HepG2 (cell line): ENCODE data around the gene TULP4. TPM values are rescaled to one million over a fixed set of nuclear protein-coding genes. Genes with fewer than 3 reads are reported as not detected.

Source experiments
- ATAC-seq: fragments of 200-7000 bp; cut with Tn5 transposase; 3 replicates; pipeline ENCODE4 v1.9.1; 2020; ENCODE audit warnings: mild to moderate bottlenecking, moderate library complexity
- BruUV-seq: library from RNA; stranded (reverse); fragments of 400-500 nt; replicated peaks from 2 replicates; lab custom pipeline; 2021; lab: Mats Ljungman, UMichigan
- CTCF ChIA-PET: fragments of 300-600 bp; formaldehyde crosslinking; extraction: SDS; loops from one replicate; lab custom pipeline; 2021; ENCODE audit warnings: low total read pairs, inconsistent platforms, low intra/inter-chr PET ratio; lab: Yijun Ruan, JAX
- POLR2A ChIA-PET: fragments of 350-600 bp; sonication (Branson Sonifier 250); formaldehyde crosslinking; loops from one replicate; lab custom pipeline; 2020; ENCODE audit warnings: antibody characterized with exemption, inconsistent platforms; lab: Yijun Ruan, JAX
- DNase-seq: peaks from one replicate; pipeline ENCODE4 v3.0.0-alpha.2; 2015; ENCODE audit warnings: low spot score
- FAIRE-seq: peaks from 3 replicates; lab custom pipeline; 2011; peaks lifted over from hg19 to GRCh38; lab: Jason Lieb, UNC
- H2AFZ ChIP-seq: one replicate; pipeline ENCODE4 v1.6.1; 2011; ENCODE audit warnings: low read length, inconsistent platforms
- H3K27ac ChIP-seq: fragments of 300-600 bp; 3 replicates; pipeline ENCODE4 v1.8.0; 2011; ENCODE audit warnings: mixed run types, mild to moderate bottlenecking, mixed read lengths, low read length, inconsistent platforms; ENCODE audit not compliant: insufficient read depth; ENCODE audit errors: extremely low read length
- H3K27me3 ChIP-seq, 2 experiments: fragments of 200-600 bp in 1 of 2; 2 replicates in 1 of 2; 3 replicates in 1 of 2; pipeline versions ENCODE4 v1.6.0 to v1.8.0; 2011; ENCODE audit warnings: low read length in 2 of 2, mild to moderate bottlenecking in 2 of 2, moderate library complexity in 2 of 2, inconsistent platforms in 1 of 2; ENCODE audit not compliant: insufficient read depth in 2 of 2, control insufficient read depth in 1 of 2
- H3K36me3 ChIP-seq, 2 experiments: fragments of 200-600 bp in 1 of 2; replicated peaks in 1 of 2; 2 replicates in 1 of 2; 3 replicates in 1 of 2; pipeline versions ENCODE4 v1.5.1 to v1.8.0; 2011; ENCODE audit warnings: low read length in 2 of 2, inconsistent platforms in 1 of 2; ENCODE audit not compliant: insufficient read depth in 2 of 2, control insufficient read depth in 1 of 2
- H3K4me1 ChIP-seq: 2 replicates; pipeline ENCODE4 v1.5.1; 2012; ENCODE audit warnings: low read length, inconsistent platforms; ENCODE audit not compliant: insufficient read depth
- H3K4me2 ChIP-seq: 2 replicates; pipeline ENCODE4 v1.6.0; 2011; ENCODE audit warnings: low read depth, low read length, inconsistent platforms
- H3K4me3 ChIP-seq, 3 experiments: fragments of 200-600 bp in 1 of 3; sonication (generic), shearing (Covaris generic) in 1 of 3; replicated peaks in 1 of 3; 2 replicates each; pipeline ENCODE4 v1.5.1; 2011 to 2016; ENCODE audit warnings: low read length in 3 of 3, inconsistent platforms in 2 of 3, low read depth in 2 of 3, mild to moderate bottlenecking in 2 of 3, control low read depth in 1 of 3, mixed read lengths in 1 of 3; ENCODE audit not compliant: insufficient read depth in 1 of 3
- H3K79me2 ChIP-seq: one replicate; pipeline ENCODE4 v1.6.1; 2011; ENCODE audit warnings: low read length, inconsistent platforms; ENCODE audit not compliant: insufficient read depth
- H3K9ac ChIP-seq: 2 replicates; pipeline ENCODE4 v1.6.0; 2011; ENCODE audit warnings: mild to moderate bottlenecking, low read depth, low read length, inconsistent platforms; ENCODE audit not compliant: insufficient read depth
- H3K9me3 ChIP-seq: 2 replicates; pipeline ENCODE4 v1.5.1; 2012; ENCODE audit warnings: mild to moderate bottlenecking, low read length
- H4K20me1 ChIP-seq: 2 replicates; pipeline ENCODE4 v1.6.0; 2011; ENCODE audit warnings: inconsistent platforms, mild to moderate bottlenecking, low read length, moderate library complexity; ENCODE audit not compliant: insufficient read depth
- ATF1 ChIP-seq: IDR thresholded peaks from 2 replicates; pipeline ENCODE4 v1.6.1; 2016; ENCODE audit warnings: mild to moderate bottlenecking, control low read depth
- EED ChIP-seq: sonication (generic); formaldehyde crosslinking; IDR thresholded peaks from 2 replicates; pipeline ENCODE4 v1.5.0; 2020; ENCODE audit warnings: mild to moderate bottlenecking, missing genetic modification reagents
- GZF1 ChIP-seq: sonication (generic); formaldehyde crosslinking; IDR thresholded peaks from 2 replicates; pipeline ENCODE4 v1.5.1; 2020; ENCODE audit warnings: mild to moderate bottlenecking, missing genetic modification reagents
- MTF2 ChIP-seq: sonication (generic); formaldehyde crosslinking; IDR thresholded peaks from 2 replicates; pipeline ENCODE4 v1.5.0; 2020; ENCODE audit warnings: missing genetic modification reagents, borderline replicate concordance
- MYNN ChIP-seq: sonication (generic); formaldehyde crosslinking; IDR thresholded peaks from 2 replicates; pipeline ENCODE4 v1.4.0; 2020; ENCODE audit warnings: mild to moderate bottlenecking, low read depth, missing genetic modification reagents
- POGZ ChIP-seq: sonication (generic); formaldehyde crosslinking; IDR thresholded peaks from 2 replicates; pipeline ENCODE4 v1.4.0; 2020; ENCODE audit warnings: mild to moderate bottlenecking, missing genetic modification reagents
- RARA ChIP-seq: IDR thresholded peaks from 2 replicates; pipeline ENCODE4 v1.6.1; 2016; ENCODE audit warnings: missing genetic modification reagents, missing compliant biosample characterization
- RXRB ChIP-seq: IDR thresholded peaks from 2 replicates; pipeline ENCODE4 v1.6.1; 2016; ENCODE audit warnings: borderline replicate concordance, missing genetic modification reagents, missing compliant biosample characterization
- SMARCE1 ChIP-seq: fragments of 450-650 bp; IDR thresholded peaks from 2 replicates; pipeline ENCODE4 v1.6.1; 2017; ENCODE audit warnings: borderline replicate concordance
- SNAPC2 ChIP-seq: sonication (generic); formaldehyde crosslinking; IDR thresholded peaks from 2 replicates; pipeline ENCODE4 v1.8.1; 2022; ENCODE audit warnings: mild to moderate bottlenecking, missing genetic modification reagents
- WGBS: methylation state at CpG from one replicate; pipeline ENCODE4 v1.1.6; 2017; ENCODE audit warnings: low lambda C conversion rate; 5-methylcytosine and 5-hydroxymethylcytosine counted together
- in situ Hi-C: cut with HindIII; loops from 2 replicates; pipeline ENCODE4 v1.10.0; 2017; ENCODE audit warnings: low pct_unique_long_range_greater_than_20kb; ENCODE audit not compliant: extremely low pct_ligation_motif_present
- intact Hi-C: fragments of 100-400 bp; cut with micrococcal nuclease; formaldehyde crosslinking; loops from one replicate; pipeline ENCODE4 v1.10.0; 2022; ENCODE audit not compliant: unreplicated experiment
- polyA plus RNA-seq, 8 experiments: library from polyadenylated mRNA; depleted of rRNA in 3 of 8; stranded (reverse) in 7 of 8; unstranded in 1 of 8; fragments of >200 nt; fragmentation: Illumina TruSeq in 4 of 8; extraction: Trizol in 4 of 8; gene quantifications; 2 replicates each; pipeline versions ENCODE4 v1.2.1 to v1.2.3, GENCODE V29; 2011 to 2016; ENCODE audit warnings: low read depth in 4 of 8, missing spikeins in 1 of 8, mixed read lengths in 1 of 8; ENCODE audit not compliant: insufficient read depth in 1 of 8
- total RNA-seq, 5 experiments: library from RNA; depleted of rRNA; stranded (reverse); fragments of >200 nt; fragmentation: Illumina TruSeq; extraction: Trizol; gene quantifications; 2 replicates each; pipeline ENCODE4 v1.2.3, GENCODE V29; 2016; ENCODE audit warnings: low read depth in 1 of 5
- TF ChIP-seq, protein P1 (sequence below): sonication (generic); formaldehyde crosslinking; IDR thresholded peaks from 2 replicates; pipeline ENCODE4 v1.5.1; 2020; ENCODE audit warnings: mild to moderate bottlenecking, missing genetic modification reagents
- TF ChIP-seq, protein P2 (sequence below): fragments of 450-650 bp; IDR thresholded peaks from 2 replicates; pipeline ENCODE4 v1.6.1; 2017
- TF ChIP-seq, protein P3 (sequence below): sonication (generic); formaldehyde crosslinking; conservative IDR thresholded peaks from 2 replicates; pipeline ENCODE4 v1.4.0; 2020; ENCODE audit warnings: missing genetic modification reagents

Gene TULP4
- total and polyA plus RNA-seq, 2 of the 13 experiments (the other 11 are each of a cell fraction or from before 2014, with no cell fraction given): 21.1 to 122 TPM

DNA sequence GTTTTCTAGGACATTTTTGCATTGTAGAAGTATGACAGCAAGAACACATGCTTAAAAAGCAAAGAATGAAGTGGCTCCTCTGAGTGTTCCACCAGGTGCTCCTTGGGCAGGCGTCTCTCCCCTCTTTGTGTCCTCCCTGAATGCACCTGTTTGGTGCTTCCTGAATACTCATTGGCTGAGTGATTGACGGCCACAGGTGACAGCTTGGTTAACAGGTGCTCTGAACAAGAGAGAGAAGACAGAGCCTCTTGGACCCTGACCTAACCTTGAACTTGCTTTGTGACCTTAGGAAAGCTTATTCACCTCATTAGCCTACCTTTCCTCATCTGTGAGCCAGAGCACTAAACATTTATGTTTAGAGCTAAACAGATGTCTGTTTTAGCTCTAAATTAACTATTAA, 93.7 kb downstream of the TULP4 start:
- DNase-seq (no peak), FAIRE-seq (peak; percentile 15), ATAC-seq (no peak)
- in situ Hi-C loops (no loop called here), intact Hi-C loops (no loop called here)
- Histone ChIP-seq H3K4me2 (no peak overlapping the region), H3K9ac (no peak overlapping the region), H2AFZ (no peak overlapping the region), H3K9me3 (no peaks in the 10 kb centered on the region), H3K4me1 (peaks cover 12% of the 10 kb centered on the region), H3K27ac (no peak overlapping the region), H3K4me3 (no peak overlapping the region), H3K79me2 (peaks cover 9% of the 10 kb centered on the region), H4K20me1 (no peaks in the 10 kb centered on the region; the same call in 1 of the 2 replicates), H3K36me3 (peaks cover 0 to 5% of the 10 kb centered on the region in 2 experiments; a peak in 2 of 5 replicates), H3K27me3 (no peaks in the 10 kb centered on the region)
- BruUV-seq: no TSS peak
- TF ChIP-seq POGZ (CRISPR knock-in tag) (no peak), RARA (peak; percentile 44; the same call in 1 of the 2 replicates)
- ChIA-PET CTCF (no interaction called here), POLR2A (no interaction called here)
- WGBS: 93% methylated on average over 2 of the region's 2 CpGs

DNA sequence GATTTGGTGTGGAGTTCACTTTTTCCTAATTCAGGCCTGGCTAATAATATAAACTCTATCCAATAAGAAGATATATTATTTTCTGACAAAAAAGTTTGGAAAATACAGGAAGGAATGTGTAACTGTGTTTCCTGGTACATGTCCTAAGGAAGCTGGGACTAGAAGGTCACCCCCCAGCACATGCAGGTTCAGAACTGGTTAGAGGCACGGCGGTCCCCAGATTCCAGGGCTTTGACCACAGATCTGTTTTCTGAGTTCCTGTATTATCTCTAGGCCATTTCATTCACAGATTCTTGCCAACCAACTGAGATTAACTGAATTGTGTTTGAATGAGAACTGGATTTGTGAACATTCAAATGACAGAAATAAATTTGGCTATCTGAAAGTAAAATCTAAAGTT, 94.5 kb downstream of the TULP4 start:
- Histone ChIP-seq H3K36me3 (peaks cover 0 to 1% of the 10 kb centered on the region in 2 experiments; a peak in 1 of 5 replicates), H3K4me1 (peaks cover 12% of the 10 kb centered on the region), H3K79me2 (peaks cover 9% of the 10 kb centered on the region), H3K27me3 (no peaks in the 10 kb centered on the region), H3K27ac (no peak overlapping the region), H3K9ac (no peak overlapping the region), H3K4me3 (no peak overlapping the region), H3K9me3 (no peaks in the 10 kb centered on the region), H4K20me1 (no peaks in the 10 kb centered on the region; the same call in 1 of the 2 replicates), H3K4me2 (no peak overlapping the region), H2AFZ (no peak overlapping the region)
- intact Hi-C loops: no loop called here
- 100% methylated on average over 2 of the region's 2 CpGs for WGBS
- CTCF ChIA-PET: no interaction called here
- TF ChIP-seq MYNN (CRISPR knock-in tag) (no peak), GZF1 (CRISPR knock-in tag) (no peak), SNAPC2 (no peak), MTF2 (CRISPR knock-in tag) (no peak), SMARCE1 (no peak), EED (CRISPR knock-in tag) (no peak), RXRB (CRISPR knock-in tag) (no peak), ATF1 (no peak)
- TF ChIP-seq, protein P1, sequence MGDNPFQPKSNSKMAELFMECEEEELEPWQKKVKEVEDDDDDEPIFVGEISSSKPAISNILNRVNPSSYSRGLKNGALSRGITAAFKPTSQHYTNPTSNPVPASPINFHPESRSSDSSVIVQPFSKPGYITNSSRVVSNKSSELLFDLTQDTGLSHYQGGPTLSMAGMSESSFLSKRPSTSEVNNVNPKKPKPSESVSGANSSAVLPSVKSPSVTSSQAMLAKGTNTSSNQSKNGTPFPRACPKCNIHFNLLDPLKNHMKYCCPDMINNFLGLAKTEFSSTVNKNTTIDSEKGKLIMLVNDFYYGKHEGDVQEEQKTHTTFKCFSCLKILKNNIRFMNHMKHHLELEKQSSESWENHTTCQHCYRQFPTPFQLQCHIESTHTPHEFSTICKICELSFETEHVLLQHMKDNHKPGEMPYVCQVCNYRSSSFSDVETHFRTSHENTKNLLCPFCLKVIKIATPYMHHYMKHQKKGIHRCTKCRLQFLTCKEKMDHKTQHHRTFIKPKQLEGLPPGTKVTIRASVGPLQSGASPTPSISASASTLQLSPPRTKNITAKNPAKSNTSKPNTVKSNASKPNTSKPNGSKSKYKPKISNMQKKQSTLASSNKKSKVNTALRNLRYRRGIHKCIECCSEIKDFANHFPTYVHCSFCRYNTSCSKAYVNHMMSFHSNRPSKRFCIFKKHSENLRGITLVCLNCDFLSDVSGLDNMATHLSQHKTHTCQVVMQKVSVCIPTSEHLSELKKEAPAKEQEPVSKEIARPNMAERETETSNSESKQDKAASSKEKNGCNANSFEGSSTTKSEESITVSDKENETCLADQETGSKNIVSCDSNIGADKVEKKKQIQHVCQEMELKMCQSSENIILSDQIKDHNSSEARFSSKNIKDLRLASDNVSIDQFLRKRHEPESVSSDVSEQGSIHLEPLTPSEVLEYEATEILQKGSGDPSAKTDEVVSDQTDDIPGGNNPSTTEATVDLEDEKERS (CRISPR knock-in tag): no peak
- TF ChIP-seq, protein P2, sequence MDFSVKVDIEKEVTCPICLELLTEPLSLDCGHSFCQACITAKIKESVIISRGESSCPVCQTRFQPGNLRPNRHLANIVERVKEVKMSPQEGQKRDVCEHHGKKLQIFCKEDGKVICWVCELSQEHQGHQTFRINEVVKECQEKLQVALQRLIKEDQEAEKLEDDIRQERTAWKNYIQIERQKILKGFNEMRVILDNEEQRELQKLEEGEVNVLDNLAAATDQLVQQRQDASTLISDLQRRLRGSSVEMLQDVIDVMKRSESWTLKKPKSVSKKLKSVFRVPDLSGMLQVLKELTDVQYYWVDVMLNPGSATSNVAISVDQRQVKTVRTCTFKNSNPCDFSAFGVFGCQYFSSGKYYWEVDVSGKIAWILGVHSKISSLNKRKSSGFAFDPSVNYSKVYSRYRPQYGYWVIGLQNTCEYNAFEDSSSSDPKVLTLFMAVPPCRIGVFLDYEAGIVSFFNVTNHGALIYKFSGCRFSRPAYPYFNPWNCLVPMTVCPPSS: no peak
- TF ChIP-seq, protein P3, sequence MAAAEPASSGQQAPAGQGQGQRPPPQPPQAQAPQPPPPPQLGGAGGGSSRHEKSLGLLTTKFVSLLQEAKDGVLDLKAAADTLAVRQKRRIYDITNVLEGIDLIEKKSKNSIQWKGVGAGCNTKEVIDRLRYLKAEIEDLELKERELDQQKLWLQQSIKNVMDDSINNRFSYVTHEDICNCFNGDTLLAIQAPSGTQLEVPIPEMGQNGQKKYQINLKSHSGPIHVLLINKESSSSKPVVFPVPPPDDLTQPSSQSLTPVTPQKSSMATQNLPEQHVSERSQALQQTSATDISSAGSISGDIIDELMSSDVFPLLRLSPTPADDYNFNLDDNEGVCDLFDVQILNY (CRISPR knock-in tag): no peak
- BruUV-seq: no TSS peak
- in situ Hi-C loops: no loop called here
- POLR2A ChIA-PET: no interaction called here
- ATAC-seq (no peak), FAIRE-seq (no peak), DNase-seq (no peak)
